Mammary microvascular endothelial cell (primary cell): Measurements from ENCODE around the gene CHRM1. TPM values are rescaled to one million over a fixed set of nuclear protein-coding genes. Genes with fewer than 3 reads are reported as not detected.

Experiments
- total RNA-seq: library from RNA; depleted of rRNA; stranded (reverse); fragments of >200 nt; gene quantifications from 2 replicates; pipeline ENCODE4 v1.2.3, GENCODE V29; 2015

Gene CHRM1, protein sequence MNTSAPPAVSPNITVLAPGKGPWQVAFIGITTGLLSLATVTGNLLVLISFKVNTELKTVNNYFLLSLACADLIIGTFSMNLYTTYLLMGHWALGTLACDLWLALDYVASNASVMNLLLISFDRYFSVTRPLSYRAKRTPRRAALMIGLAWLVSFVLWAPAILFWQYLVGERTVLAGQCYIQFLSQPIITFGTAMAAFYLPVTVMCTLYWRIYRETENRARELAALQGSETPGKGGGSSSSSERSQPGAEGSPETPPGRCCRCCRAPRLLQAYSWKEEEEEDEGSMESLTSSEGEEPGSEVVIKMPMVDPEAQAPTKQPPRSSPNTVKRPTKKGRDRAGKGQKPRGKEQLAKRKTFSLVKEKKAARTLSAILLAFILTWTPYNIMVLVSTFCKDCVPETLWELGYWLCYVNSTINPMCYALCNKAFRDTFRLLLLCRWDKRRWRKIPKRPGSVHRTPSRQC
- total RNA-seq = 0.07 TPM in 1 of 2 replicates, not detected in the other

DNA sequence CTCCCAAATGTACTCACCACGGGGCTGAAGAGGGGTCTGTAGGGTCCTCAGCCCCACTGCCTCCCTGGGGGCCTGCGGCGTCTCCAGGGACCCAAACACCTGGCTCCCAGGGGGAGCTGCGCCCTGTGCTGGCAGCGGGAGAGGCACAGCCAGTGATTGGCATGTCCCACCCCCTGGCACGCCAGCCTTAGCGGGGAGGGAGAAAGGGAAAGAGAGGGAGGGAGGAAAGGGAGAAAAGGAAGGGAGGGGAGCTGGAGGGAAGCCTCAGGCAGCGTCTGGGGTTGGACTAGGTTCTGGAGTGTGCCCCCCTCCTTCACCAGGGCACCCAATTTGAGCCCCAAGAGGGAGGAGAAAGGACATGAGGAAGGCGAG lies at the start of gene CHRM1:
Gene CHRM1, minus strand, starts transcription at position 163 of the 372 bp plus-strand sequence. CDS start 10,263 bp downstream, outside the sequence.

GRCh38 chr11:62880803-62881578 lies 40.2 kb downstream of the CHRM1 start, which contains the start of gene SLC3A2:
SLC3A2 (plus strand) TSS chr11:62880896; CDS start chr11:62881024, 128 bp downstream.

Other genes with a start within 250 kb of the CHRM1 start
- gene UQCC3, start 249.7 kb downstream of the CHRM1 start, total RNA-seq = 11.8 and 15.9 TPM in 2 replicates
- gene LBHD1, start 249.1 kb downstream of the CHRM1 start, total RNA-seq = 2.2 and 2.8 TPM in 2 replicates
- gene UBXN1, start 242.3 kb downstream of the CHRM1 start, total RNA-seq = 110 and 132 TPM in 2 replicates
- gene LRRN4CL, start 231.8 kb downstream of the CHRM1 start, total RNA-seq = 0.05 TPM in 1 of 2 replicates, not detected in the other
- gene BSCL2, start 213.9 kb downstream of the CHRM1 start, total RNA-seq = 28.1 and 37.9 TPM in 2 replicates
- not detected in 2 replicates for gene GNG3, start 213.7 kb downstream of the CHRM1 start, total RNA-seq
- 8.7 and 10.3 TPM in 2 replicates for gene HNRNPUL2, start 193.9 kb downstream of the CHRM1 start, total RNA-seq
- gene TTC9C, start 192.9 kb downstream of the CHRM1 start, total RNA-seq = 28.2 and 32.2 TPM in 2 replicates
- 8.0 and 14.2 TPM in 2 replicates for gene ZBTB3, start 167.2 kb downstream of the CHRM1 start, total RNA-seq
- gene POLR2G, start 159.8 kb downstream of the CHRM1 start, total RNA-seq = 78.9 and 90.7 TPM in 2 replicates
- 23.3 and 24.0 TPM in 2 replicates for gene TAF6L, start 150.0 kb downstream of the CHRM1 start, total RNA-seq
- gene TMEM179B, start 134.0 kb downstream of the CHRM1 start, total RNA-seq = 63.6 and 66.8 TPM in 2 replicates
- 25.3 and 27.1 TPM in 2 replicates for gene TMEM223, start 129.4 kb downstream of the CHRM1 start, total RNA-seq
- gene NXF1, start 115.9 kb downstream of the CHRM1 start, total RNA-seq = 36.0 and 45.9 TPM in 2 replicates
- 26.4 and 28.9 TPM in 2 replicates for gene STX5, start 89.3 kb downstream of the CHRM1 start, total RNA-seq
- gene TEX54, start 88.5 kb downstream of the CHRM1 start, total RNA-seq = not detected in 2 replicates
- 58.9 and 62.4 TPM in 2 replicates for gene WDR74, start 81.8 kb downstream of the CHRM1 start, total RNA-seq
- gene SLC3A2, start 40.5 kb downstream of the CHRM1 start, total RNA-seq = 156 and 171 TPM in 2 replicates
- not detected in 2 replicates for gene SLC22A6, start 63.6 kb upstream of the CHRM1 start, total RNA-seq
- not detected in 2 replicates for gene SLC22A8, start 94.5 kb upstream of the CHRM1 start, total RNA-seq
- not detected in 2 replicates for gene SLC22A24, start 222.9 kb upstream of the CHRM1 start, total RNA-seq